ENCODE measurements around the gene SUN5. TPM values are rescaled to one million over a fixed set of nuclear protein-coding genes. Genes with fewer than 3 reads are reported as not detected.

SUN5 gene
- total RNA-seq, 1 experiment from 2014 or later = not detected

DNA sequence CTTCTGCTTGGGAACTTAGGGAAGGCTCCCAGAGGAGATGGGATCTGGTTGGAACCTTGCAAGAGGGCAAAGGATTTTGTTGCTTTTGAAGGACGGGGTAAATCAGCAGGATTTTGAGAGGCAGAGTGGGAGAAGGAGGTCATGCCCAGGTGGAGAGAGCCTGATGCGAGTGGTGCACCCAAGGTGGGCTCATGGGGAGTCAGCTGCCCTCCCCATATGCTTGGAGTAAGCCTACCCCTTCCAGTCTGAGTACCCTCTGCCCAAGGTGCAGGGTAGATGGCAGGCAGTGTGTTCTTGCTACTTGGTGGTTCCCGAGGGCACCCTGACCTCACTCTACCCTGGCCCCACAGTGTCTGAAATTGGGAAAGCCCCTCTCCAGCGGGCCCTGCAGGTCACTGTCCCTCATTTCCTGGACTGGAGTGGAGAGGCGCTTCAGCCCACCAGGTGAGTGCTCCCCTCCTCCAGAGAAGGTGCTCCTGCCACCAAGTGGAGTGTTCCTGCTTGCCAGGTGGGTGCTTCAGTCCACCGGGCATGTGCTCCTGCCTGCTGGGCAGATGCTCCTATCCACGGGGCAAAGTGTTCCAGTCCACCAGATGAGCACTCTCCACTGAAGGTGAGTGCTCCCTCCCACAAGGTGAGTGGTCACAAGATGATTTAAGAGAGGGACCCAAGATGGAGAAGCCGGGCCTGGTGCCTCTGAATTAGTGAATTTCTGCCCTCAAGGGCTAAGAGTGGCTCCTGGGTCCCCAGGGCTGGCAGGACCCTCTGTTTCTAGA lies 6.6 kb upstream of the SUN5 start:
- Mint-ChIP-seq H3K9me3 (no peaks in the 10 kb centered on the region), H3K36me3 (no peaks in the 10 kb centered on the region), H3K27me3 (ENCODE audit: low read depth) (no peaks in the 10 kb centered on the region), H3K27ac (no peak overlapping the region), H3K4me1 (peaks cover 16% of the 10 kb centered on the region; the same call in 1 of the 2 replicates), H3K4me3 (no peak overlapping the region)
- POLR2A ChIA-PET = no interaction called here
- TF ChIP-seq PRDM15 (CRISPR knock-in tag; IDR thresholded peaks at IDR 0.05) (no peak), ZNF263 (CRISPR knock-in tag; IDR thresholded peaks at IDR 0.05; ENCODE audit: low read depth) (peak; percentile 88; the same call in 1 of the 2 replicates), FOXK1 (CRISPR knock-in tag; IDR thresholded peaks at IDR 0.05) (no peak), GRHL2 (CRISPR knock-in tag; IDR thresholded peaks at IDR 0.05; ENCODE audit: insufficient replicate concordance, severe bottlenecking) (no peak), ERG (CRISPR knock-in tag; IDR thresholded peaks at IDR 0.05) (no peak)
- TF ChIP-seq, protein P1, sequence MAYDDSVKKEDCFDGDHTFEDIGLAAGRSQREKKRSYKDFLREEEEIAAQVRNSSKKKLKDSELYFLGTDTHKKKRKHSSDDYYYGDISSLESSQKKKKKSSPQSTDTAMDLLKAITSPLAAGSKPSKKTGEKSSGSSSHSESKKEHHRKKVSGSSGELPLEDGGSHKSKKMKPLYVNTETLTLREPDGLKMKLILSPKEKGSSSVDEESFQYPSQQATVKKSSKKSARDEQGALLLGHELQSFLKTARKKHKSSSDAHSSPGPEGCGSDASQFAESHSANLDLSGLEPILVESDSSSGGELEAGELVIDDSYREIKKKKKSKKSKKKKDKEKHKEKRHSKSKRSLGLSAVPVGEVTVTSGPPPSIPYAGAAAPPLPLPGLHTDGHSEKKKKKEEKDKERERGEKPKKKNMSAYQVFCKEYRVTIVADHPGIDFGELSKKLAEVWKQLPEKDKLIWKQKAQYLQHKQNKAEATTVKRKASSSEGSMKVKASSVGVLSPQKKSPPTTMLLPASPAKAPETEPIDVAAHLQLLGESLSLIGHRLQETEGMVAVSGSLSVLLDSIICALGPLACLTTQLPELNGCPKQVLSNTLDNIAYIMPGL (CRISPR knock-in tag; IDR thresholded peaks at IDR 0.05) = no peak
- DNase-seq (ENCODE audit: low spot score) (no peak), ATAC-seq (no peak)
- CTCF ChIA-PET = interaction anchor here (1.1 kb wide), 1 partner anchor 15 kb away, joined by 5 read pairs; no protein-coding TSS in a partner anchor

- Mint-ChIP-seq H3K4me1 (peaks cover 13% of the 10 kb centered on the region; the same call in 1 of the 2 replicates), H3K4me3 (no peak overlapping the region), H3K27me3 (ENCODE audit: low read depth) (no peaks in the 10 kb centered on the region), H3K9me3 (peaks cover 4% of the 10 kb centered on the region), H3K36me3 (no peaks in the 10 kb centered on the region; the same call in 1 of the 2 replicates), H3K27ac (no peak overlapping the region)
- DNase-seq (ENCODE audit: low spot score) (no peak), ATAC-seq (no peak)
- CTCF ChIA-PET = interaction anchor here (1.1 to 1.2 kb wide), 2 partner anchors 14 to 108 kb away, joined by 3 to 5 read pairs; no protein-coding TSS in a partner anchor
- POLR2A ChIA-PET = no interaction called here
- TF ChIP-seq, protein P2, sequence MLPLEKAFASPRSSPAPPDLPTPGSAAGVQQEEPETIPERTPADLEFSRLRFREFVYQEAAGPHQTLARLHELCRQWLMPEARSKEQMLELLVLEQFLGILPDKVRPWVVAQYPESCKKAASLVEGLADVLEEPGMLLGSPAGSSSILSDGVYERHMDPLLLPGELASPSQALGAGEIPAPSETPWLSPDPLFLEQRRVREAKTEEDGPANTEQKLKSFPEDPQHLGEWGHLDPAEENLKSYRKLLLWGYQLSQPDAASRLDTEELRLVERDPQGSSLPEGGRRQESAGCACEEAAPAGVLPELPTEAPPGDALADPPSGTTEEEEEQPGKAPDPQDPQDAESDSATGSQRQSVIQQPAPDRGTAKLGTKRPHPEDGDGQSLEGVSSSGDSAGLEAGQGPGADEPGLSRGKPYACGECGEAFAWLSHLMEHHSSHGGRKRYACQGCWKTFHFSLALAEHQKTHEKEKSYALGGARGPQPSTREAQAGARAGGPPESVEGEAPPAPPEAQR (CRISPR knock-in tag; IDR thresholded peaks at IDR 0.05) = no peak
- TF ChIP-seq CREM (CRISPR knock-in tag; IDR thresholded peaks at IDR 0.05) (no peak), IRF2 (CRISPR knock-in tag; IDR thresholded peaks at IDR 0.05; ENCODE audit: borderline replicate concordance, low read depth) (no peak), OVOL2 (CRISPR knock-in tag; IDR thresholded peaks at IDR 0.05; ENCODE audit: borderline replicate concordance) (no peak), ZNF416 (CRISPR knock-in tag; IDR thresholded peaks at IDR 0.05) (no peak), IRF1 (CRISPR knock-in tag; IDR thresholded peaks at IDR 0.05) (no peak)
- TF ChIP-seq, protein P3, sequence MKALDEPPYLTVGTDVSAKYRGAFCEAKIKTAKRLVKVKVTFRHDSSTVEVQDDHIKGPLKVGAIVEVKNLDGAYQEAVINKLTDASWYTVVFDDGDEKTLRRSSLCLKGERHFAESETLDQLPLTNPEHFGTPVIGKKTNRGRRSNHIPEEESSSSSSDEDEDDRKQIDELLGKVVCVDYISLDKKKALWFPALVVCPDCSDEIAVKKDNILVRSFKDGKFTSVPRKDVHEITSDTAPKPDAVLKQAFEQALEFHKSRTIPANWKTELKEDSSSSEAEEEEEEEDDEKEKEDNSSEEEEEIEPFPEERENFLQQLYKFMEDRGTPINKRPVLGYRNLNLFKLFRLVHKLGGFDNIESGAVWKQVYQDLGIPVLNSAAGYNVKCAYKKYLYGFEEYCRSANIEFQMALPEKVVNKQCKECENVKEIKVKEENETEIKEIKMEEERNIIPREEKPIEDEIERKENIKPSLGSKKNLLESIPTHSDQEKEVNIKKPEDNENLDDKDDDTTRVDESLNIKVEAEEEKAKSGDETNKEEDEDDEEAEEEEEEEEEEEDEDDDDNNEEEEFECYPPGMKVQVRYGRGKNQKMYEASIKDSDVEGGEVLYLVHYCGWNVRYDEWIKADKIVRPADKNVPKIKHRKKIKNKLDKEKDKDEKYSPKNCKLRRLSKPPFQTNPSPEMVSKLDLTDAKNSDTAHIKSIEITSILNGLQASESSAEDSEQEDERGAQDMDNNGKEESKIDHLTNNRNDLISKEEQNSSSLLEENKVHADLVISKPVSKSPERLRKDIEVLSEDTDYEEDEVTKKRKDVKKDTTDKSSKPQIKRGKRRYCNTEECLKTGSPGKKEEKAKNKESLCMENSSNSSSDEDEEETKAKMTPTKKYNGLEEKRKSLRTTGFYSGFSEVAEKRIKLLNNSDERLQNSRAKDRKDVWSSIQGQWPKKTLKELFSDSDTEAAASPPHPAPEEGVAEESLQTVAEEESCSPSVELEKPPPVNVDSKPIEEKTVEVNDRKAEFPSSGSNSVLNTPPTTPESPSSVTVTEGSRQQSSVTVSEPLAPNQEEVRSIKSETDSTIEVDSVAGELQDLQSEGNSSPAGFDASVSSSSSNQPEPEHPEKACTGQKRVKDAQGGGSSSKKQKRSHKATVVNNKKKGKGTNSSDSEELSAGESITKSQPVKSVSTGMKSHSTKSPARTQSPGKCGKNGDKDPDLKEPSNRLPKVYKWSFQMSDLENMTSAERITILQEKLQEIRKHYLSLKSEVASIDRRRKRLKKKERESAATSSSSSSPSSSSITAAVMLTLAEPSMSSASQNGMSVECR (CRISPR knock-in tag; IDR thresholded peaks at IDR 0.05; ENCODE audit: borderline replicate concordance) = no peak
- TF ChIP-seq, protein P4, sequence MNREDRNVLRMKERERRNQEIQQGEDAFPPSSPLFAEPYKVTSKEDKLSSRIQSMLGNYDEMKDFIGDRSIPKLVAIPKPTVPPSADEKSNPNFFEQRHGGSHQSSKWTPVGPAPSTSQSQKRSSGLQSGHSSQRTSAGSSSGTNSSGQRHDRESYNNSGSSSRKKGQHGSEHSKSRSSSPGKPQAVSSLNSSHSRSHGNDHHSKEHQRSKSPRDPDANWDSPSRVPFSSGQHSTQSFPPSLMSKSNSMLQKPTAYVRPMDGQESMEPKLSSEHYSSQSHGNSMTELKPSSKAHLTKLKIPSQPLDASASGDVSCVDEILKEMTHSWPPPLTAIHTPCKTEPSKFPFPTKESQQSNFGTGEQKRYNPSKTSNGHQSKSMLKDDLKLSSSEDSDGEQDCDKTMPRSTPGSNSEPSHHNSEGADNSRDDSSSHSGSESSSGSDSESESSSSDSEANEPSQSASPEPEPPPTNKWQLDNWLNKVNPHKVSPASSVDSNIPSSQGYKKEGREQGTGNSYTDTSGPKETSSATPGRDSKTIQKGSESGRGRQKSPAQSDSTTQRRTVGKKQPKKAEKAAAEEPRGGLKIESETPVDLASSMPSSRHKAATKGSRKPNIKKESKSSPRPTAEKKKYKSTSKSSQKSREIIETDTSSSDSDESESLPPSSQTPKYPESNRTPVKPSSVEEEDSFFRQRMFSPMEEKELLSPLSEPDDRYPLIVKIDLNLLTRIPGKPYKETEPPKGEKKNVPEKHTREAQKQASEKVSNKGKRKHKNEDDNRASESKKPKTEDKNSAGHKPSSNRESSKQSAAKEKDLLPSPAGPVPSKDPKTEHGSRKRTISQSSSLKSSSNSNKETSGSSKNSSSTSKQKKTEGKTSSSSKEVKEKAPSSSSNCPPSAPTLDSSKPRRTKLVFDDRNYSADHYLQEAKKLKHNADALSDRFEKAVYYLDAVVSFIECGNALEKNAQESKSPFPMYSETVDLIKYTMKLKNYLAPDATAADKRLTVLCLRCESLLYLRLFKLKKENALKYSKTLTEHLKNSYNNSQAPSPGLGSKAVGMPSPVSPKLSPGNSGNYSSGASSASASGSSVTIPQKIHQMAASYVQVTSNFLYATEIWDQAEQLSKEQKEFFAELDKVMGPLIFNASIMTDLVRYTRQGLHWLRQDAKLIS (CRISPR knock-in tag; IDR thresholded peaks at IDR 0.05; ENCODE audit: borderline replicate concordance) = no peak
These were observed 5.9 kb upstream of the SUN5 start for GRCh38 chr20:33010133-33010504.
